NCI-H2081 treated with DMSO at 0.1 percent for 48 hours (cell line): ENCODE measurements around the gene PLB1.

Experiments used
- DNase-seq: peaks from one replicate; lab custom pipeline; 2025; lab: John Stamatoyannopoulos, UW

Gene PLB1

GRCh38 chr2:28495551-28496250, at the start of gene PLB1:
PLB1 (plus strand) TSS chr2:28496060; CDS start chr2:28496115, 55 bp downstream.
- DNase-seq = no peak

- DNase-seq = no peak
These were observed 49.3 kb upstream of the PLB1 start for GRCh38 chr2:28446531-28446930.

- DNase-seq = no peak
These were observed 48.8 kb upstream of the PLB1 start for GRCh38 chr2:28447086-28447485.

- DNase-seq = no peak
These were observed 47.7 kb upstream of the PLB1 start for GRCh38 chr2:28447943-28448792.

- no peak for DNase-seq
These were observed 47.1 kb upstream of the PLB1 start for GRCh38 chr2:28448793-28449100.

- no peak for DNase-seq
These were observed 46.8 kb upstream of the PLB1 start for GRCh38 chr2:28449126-28449487.

GRCh38 chr2:28449488-28450395, 46.1 kb upstream of the PLB1 start:
- no peak for DNase-seq

GRCh38 chr2:28450901-28451565, 44.8 kb upstream of the PLB1 start:
- DNase-seq = no peak

GRCh38 chr2:28451793-28452533, 43.9 kb upstream of the PLB1 start:
- DNase-seq = no peak

GRCh38 chr2:28452534-28453081, 43.3 kb upstream of the PLB1 start:
- DNase-seq = no peak

GRCh38 chr2:28453396-28453795, 42.5 kb upstream of the PLB1 start:
- no peak for DNase-seq

GRCh38 chr2:28454016-28454930, 41.6 kb upstream of the PLB1 start:
- DNase-seq = no peak

- DNase-seq = no peak
These were observed 38.6 kb upstream of the PLB1 start for GRCh38 chr2:28457237-28457636.

GRCh38 chr2:28461056-28461455, 34.8 kb upstream of the PLB1 start:
- no peak for DNase-seq

GRCh38 chr2:28462122-28462521, 33.7 kb upstream of the PLB1 start:
- no peak for DNase-seq

GRCh38 chr2:28463211-28463816, 32.5 kb upstream of the PLB1 start:
- DNase-seq = no peak

- no peak for DNase-seq
These were observed 32.0 kb upstream of the PLB1 start for GRCh38 chr2:28463893-28464292.

GRCh38 chr2:28465148-28465885, 30.5 kb upstream of the PLB1 start:
- DNase-seq = no peak

GRCh38 chr2:28469304-28469703, 26.6 kb upstream of the PLB1 start:
- no peak for DNase-seq
